GM12878 (cell line): ENCODE results near the gene RAB3C. TPM values are rescaled to one million over a fixed set of nuclear protein-coding genes. Genes with fewer than 3 reads are reported as not detected.

Experiments
- ATAC-seq: fragments of 200-7000 bp; cut with Tn5 transposase; 3 replicates; pipeline ENCODE4 v1.9.1; 2020; ENCODE audit warnings: mild to moderate bottlenecking, moderate library complexity
- BruUV-seq: library from RNA; stranded (reverse); fragments of 400-500 nt; replicated peaks from 2 replicates; lab custom pipeline; 2021; lab: Mats Ljungman, UMichigan
- CTCF ChIA-PET: fragments of 300-600 bp; sonication (Branson Sonifier 250); formaldehyde crosslinking; extraction: SDS; loops from one replicate; lab custom pipeline; 2021; ENCODE audit warnings: inconsistent platforms; lab: Yijun Ruan, JAX
- POLR2A ChIA-PET: fragments of 350-600 bp; formaldehyde crosslinking; extraction: SDS; loops from one replicate; lab custom pipeline; 2021; ENCODE audit warnings: inconsistent platforms; lab: Charles Lee
- RAD21 ChIA-PET: fragments of 300-600 bp; sonication (Branson Sonifier 250); formaldehyde crosslinking; loops from one replicate; lab custom pipeline; 2023; ENCODE audit warnings: antibody characterized with exemption; ENCODE audit not compliant: unreplicated experiment; lab: Charles Lee
- SMC1A ChIA-PET: fragments of 300-600 bp; sonication (Branson Sonifier 250); formaldehyde crosslinking; loops from one replicate; lab custom pipeline; 2023; ENCODE audit not compliant: unreplicated experiment, uncharacterized antibody; lab: Charles Lee
- DNase-seq: peaks from one replicate; pipeline ENCODE4 v3.0.0-alpha.2; 2011; ENCODE audit warnings: low read depth, low spot score
- FAIRE-seq: peaks from 3 replicates; lab custom pipeline; 2011; peaks lifted over from hg19 to GRCh38; lab: Jason Lieb, UNC
- H2AFZ ChIP-seq: 2 replicates; pipeline ENCODE4 v1.6.0; 2011; ENCODE audit warnings: low read depth, low read length, control low read depth; ENCODE audit not compliant: control insufficient read depth
- H3K27ac ChIP-seq: 2 replicates; pipeline ENCODE4 v1.5.1; 2011; ENCODE audit warnings: control low read depth; ENCODE audit not compliant: control insufficient read depth, insufficient read depth
- H3K27me3 ChIP-seq, 2 experiments: replicated peaks in 1 of 2; 2 replicates each; pipeline versions ENCODE4 v1.6.0 to v1.6.1; 2011; ENCODE audit warnings: low read length in 1 of 2; ENCODE audit not compliant: control insufficient read depth in 2 of 2, insufficient read depth in 2 of 2
- H3K36me3 ChIP-seq, 2 experiments: 2 replicates each; pipeline ENCODE4 v1.5.1; 2011; ENCODE audit warnings: low read length in 1 of 2; ENCODE audit not compliant: control insufficient read depth in 2 of 2, insufficient read depth in 2 of 2
- H3K4me1 ChIP-seq: 2 replicates; pipeline ENCODE4 v1.6.1; 2011; ENCODE audit warnings: mild to moderate bottlenecking, low read length, moderate library complexity, mixed read lengths; ENCODE audit not compliant: control insufficient read depth, insufficient read depth
- H3K4me2 ChIP-seq: 2 replicates; pipeline ENCODE4 v1.6.0; 2011; ENCODE audit warnings: control low read depth; ENCODE audit not compliant: control insufficient read depth, insufficient read depth
- H3K4me3 ChIP-seq: fragments of 200-600 bp; sonication (generic); 2 replicates; pipeline ENCODE4 v1.5.1; 2016
- H3K79me2 ChIP-seq: 2 replicates; pipeline ENCODE4 v1.6.0; 2011; ENCODE audit warnings: low read length; ENCODE audit not compliant: control insufficient read depth, insufficient read depth
- H3K9ac ChIP-seq: 2 replicates; pipeline ENCODE4 v1.8.0; 2011; ENCODE audit warnings: low read length, control low read depth, mixed read lengths; ENCODE audit not compliant: control insufficient read depth, insufficient read depth
- H3K9me3 ChIP-seq: replicated peaks from 3 replicates; pipeline ENCODE4 v1.5.1; 2011; ENCODE audit warnings: mild to moderate bottlenecking, low read length; ENCODE audit not compliant: control insufficient read depth, insufficient read depth
- H4K20me1 ChIP-seq: 2 replicates; pipeline ENCODE4 v1.6.0; 2011; ENCODE audit not compliant: control insufficient read depth, insufficient read depth
- JUNB ChIP-seq: IDR thresholded peaks from 2 replicates; pipeline ENCODE4 v1.6.1; 2016; ENCODE audit warnings: antibody characterized with exemption, mild to moderate bottlenecking
- KAT2A ChIP-seq: conservative IDR thresholded peaks from 2 replicates; pipeline ENCODE4 v1.6.1; 2011; ENCODE audit warnings: low read depth, low read length; ENCODE audit not compliant: control insufficient read depth
- POLR2AphosphoS2 ChIP-seq: IDR thresholded peaks from 2 replicates; pipeline ENCODE4 v1.6.1; 2011; ENCODE audit warnings: low read depth, mild to moderate bottlenecking, low read length, improper control_type of control experiment, moderate library complexity
- ZNF207 ChIP-seq: fragments of 450-650 bp; IDR thresholded peaks from 2 replicates; pipeline ENCODE4 v1.6.1; 2014; ENCODE audit warnings: antibody characterized with exemption, mild to moderate bottlenecking, borderline replicate concordance
- ZNF217 ChIP-seq: fragments of 450-650 bp; IDR thresholded peaks from 2 replicates; pipeline ENCODE4 v1.6.1; 2017; ENCODE audit warnings: antibody characterized with exemption, mild to moderate bottlenecking
- ZNF622 ChIP-seq: fragments of 450-650 bp; IDR thresholded peaks from 2 replicates; pipeline ENCODE4 v1.6.1; 2017; ENCODE audit warnings: mild to moderate bottlenecking, inconsistent platforms
- WGBS: methylation state at CpG from one replicate; pipeline ENCODE4 v1.1.6; 2016; ENCODE audit warnings: low lambda C conversion rate; ENCODE audit not compliant: insufficient replicate concordance, insufficient coverage; ENCODE audit errors: missing lambda C conversion rate; 5-methylcytosine and 5-hydroxymethylcytosine counted together
- in situ Hi-C: fragments of 300-500 bp; cut with MboI; formaldehyde crosslinking; loops from 9 replicates; pipeline ENCODE4 v1.14.3; 2018; ENCODE audit warnings: mixed read lengths
- intact Hi-C: fragments of 100-400 bp; cut with micrococcal nuclease; formaldehyde crosslinking; loops from one replicate; pipeline ENCODE4 v1.14.2; 2022; ENCODE audit not compliant: unreplicated experiment
- polyA plus RNA-seq, 11 experiments: library from polyadenylated mRNA; depleted of rRNA in 4 of 11; unstranded in 6 of 11; stranded (reverse) in 5 of 11; fragments of >200 nt; fragmentation: Nextera tagmentation in 4 of 11; fragmentation: Illumina TruSeq in 1 of 11; extraction: Ambion mirVana in 4 of 11; extraction: Trizol in 1 of 11; gene quantifications; 1 replicate in 1 of 11; 2 replicates in 10 of 11; pipeline versions ENCODE4 v1.2.1 to v1.2.3, GENCODE V29; 2011 to 2016; ENCODE audit warnings: inconsistent platforms in 2 of 11, missing spikeins in 2 of 11, low read depth in 1 of 11
- total RNA-seq, 4 experiments: library from RNA; depleted of rRNA in 3 of 4; stranded (reverse); fragments of >200 nt in 3 of 4; fragmentation: Illumina TruSeq in 1 of 4; extraction: Trizol in 1 of 4; gene quantifications; 2 replicates each; pipeline versions ENCODE4 v1.2.1 to v1.2.3, GENCODE V29; 2013 to 2021
- TF ChIP-seq, protein P1 (sequence below): IDR thresholded peaks from 2 replicates; pipeline ENCODE4 v1.6.1; 2011; ENCODE audit warnings: borderline replicate concordance, low read depth, mild to moderate bottlenecking, moderate library complexity, low read length; ENCODE audit not compliant: insufficient read depth, poor library complexity, severe bottlenecking
- TF ChIP-seq, protein P2 (sequence below): IDR thresholded peaks from 2 replicates; pipeline ENCODE4 v1.6.1; 2011; ENCODE audit warnings: borderline replicate concordance, low read depth, mild to moderate bottlenecking, moderate library complexity, mixed read lengths, low read length; ENCODE audit not compliant: insufficient read depth; ENCODE audit errors: extremely low read length
- TF ChIP-seq, protein P3 (sequence below): fragments of 450-650 bp; IDR thresholded peaks from 2 replicates; pipeline ENCODE4 v1.6.1; 2016; ENCODE audit warnings: mild to moderate bottlenecking
- TF ChIP-seq, protein P4 (sequence below): fragments of 150-350 bp; IDR thresholded peaks from 2 replicates; pipeline ENCODE4 v1.6.1; 2016; ENCODE audit warnings: low read depth, low read length
- TF ChIP-seq, protein P5 (sequence below): fragments of 450-650 bp; IDR thresholded peaks from 2 replicates; pipeline ENCODE4 v1.6.1; 2017; ENCODE audit warnings: mild to moderate bottlenecking, moderate library complexity

RAB3C gene
- total and polyA plus RNA-seq, 10 of the 15 experiments (the other 5 are each of a cell fraction or from before 2014, with no cell fraction given), result not detected

DNA sequence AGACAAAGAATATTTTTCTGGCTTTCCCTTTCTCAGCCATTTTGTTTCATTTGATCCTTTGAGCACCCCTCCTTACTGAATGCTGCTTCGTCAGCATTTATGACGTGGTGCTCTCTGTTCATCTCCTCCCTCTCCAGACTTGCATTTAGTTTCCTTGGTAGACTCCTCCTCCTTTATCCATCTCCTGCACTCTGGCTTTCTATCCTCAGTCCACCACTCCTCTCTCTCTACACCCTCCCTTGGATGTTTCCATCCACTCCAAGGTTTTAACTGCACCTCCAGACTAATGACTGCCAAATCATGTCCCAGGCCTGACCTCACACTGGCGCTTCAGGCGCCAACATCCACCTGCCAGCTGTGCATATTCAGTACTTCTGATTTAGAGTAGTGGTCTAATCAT is 245.4 kb downstream of the RAB3C start:
- Histone ChIP-seq H3K4me3 (no peak overlapping the region), H3K27ac (no peak overlapping the region), H3K4me1 (no peaks in the 10 kb centered on the region), H3K9me3 (no peaks in the 10 kb centered on the region), H3K4me2 (no peak overlapping the region), H2AFZ (no peak overlapping the region), H3K36me3 (no peaks in the 10 kb centered on the region), H4K20me1 (no peaks in the 10 kb centered on the region), H3K27me3 (no peaks in the 10 kb centered on the region), H3K79me2 (no peaks in the 10 kb centered on the region), H3K9ac (no peak overlapping the region)
- no peak for FAIRE-seq
- RAD21 ChIA-PET, result no interaction called here
- POLR2A ChIA-PET, result no interaction called here
- BruUV-seq, result no TSS peak
- WGBS, result 73% methylated on average over 4 of the region's 4 CpGs
- intact Hi-C loops, result no loop called here
- in situ Hi-C loops, result loop anchor here (25.0 kb wide), 1 partner anchor 1041 kb away; no protein-coding TSS in a partner anchor
- SMC1A ChIA-PET, result no interaction called here
- CTCF ChIA-PET, result interaction anchor here (0.9 kb wide), 1 partner anchor 19 kb away, joined by 3 read pairs; no protein-coding TSS in a partner anchor
- no peak for ATAC-seq
- DNase-seq, result no peak
- TF ChIP-seq, protein P1, sequence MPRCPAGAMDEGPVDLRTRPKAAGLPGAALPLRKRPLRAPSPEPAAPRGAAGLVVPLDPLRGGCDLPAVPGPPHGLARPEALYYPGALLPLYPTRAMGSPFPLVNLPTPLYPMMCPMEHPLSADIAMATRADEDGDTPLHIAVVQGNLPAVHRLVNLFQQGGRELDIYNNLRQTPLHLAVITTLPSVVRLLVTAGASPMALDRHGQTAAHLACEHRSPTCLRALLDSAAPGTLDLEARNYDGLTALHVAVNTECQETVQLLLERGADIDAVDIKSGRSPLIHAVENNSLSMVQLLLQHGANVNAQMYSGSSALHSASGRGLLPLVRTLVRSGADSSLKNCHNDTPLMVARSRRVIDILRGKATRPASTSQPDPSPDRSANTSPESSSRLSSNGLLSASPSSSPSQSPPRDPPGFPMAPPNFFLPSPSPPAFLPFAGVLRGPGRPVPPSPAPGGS, result no peak
- TF ChIP-seq KAT2A (no peak), ZNF207 (no peak), ZNF217 (no peak), ZNF622 (no peak), POLR2AphosphoS2 (no peak), JUNB (no peak)
- TF ChIP-seq, protein P2, sequence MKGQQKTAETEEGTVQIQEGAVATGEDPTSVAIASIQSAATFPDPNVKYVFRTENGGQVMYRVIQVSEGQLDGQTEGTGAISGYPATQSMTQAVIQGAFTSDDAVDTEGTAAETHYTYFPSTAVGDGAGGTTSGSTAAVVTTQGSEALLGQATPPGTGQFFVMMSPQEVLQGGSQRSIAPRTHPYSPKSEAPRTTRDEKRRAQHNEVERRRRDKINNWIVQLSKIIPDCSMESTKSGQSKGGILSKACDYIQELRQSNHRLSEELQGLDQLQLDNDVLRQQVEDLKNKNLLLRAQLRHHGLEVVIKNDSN, result no peak
- TF ChIP-seq, protein P3, sequence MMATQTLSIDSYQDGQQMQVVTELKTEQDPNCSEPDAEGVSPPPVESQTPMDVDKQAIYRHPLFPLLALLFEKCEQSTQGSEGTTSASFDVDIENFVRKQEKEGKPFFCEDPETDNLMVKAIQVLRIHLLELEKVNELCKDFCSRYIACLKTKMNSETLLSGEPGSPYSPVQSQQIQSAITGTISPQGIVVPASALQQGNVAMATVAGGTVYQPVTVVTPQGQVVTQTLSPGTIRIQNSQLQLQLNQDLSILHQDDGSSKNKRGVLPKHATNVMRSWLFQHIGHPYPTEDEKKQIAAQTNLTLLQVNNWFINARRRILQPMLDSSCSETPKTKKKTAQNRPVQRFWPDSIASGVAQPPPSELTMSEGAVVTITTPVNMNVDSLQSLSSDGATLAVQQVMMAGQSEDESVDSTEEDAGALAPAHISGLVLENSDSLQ, result no peak
- TF ChIP-seq, protein P4, sequence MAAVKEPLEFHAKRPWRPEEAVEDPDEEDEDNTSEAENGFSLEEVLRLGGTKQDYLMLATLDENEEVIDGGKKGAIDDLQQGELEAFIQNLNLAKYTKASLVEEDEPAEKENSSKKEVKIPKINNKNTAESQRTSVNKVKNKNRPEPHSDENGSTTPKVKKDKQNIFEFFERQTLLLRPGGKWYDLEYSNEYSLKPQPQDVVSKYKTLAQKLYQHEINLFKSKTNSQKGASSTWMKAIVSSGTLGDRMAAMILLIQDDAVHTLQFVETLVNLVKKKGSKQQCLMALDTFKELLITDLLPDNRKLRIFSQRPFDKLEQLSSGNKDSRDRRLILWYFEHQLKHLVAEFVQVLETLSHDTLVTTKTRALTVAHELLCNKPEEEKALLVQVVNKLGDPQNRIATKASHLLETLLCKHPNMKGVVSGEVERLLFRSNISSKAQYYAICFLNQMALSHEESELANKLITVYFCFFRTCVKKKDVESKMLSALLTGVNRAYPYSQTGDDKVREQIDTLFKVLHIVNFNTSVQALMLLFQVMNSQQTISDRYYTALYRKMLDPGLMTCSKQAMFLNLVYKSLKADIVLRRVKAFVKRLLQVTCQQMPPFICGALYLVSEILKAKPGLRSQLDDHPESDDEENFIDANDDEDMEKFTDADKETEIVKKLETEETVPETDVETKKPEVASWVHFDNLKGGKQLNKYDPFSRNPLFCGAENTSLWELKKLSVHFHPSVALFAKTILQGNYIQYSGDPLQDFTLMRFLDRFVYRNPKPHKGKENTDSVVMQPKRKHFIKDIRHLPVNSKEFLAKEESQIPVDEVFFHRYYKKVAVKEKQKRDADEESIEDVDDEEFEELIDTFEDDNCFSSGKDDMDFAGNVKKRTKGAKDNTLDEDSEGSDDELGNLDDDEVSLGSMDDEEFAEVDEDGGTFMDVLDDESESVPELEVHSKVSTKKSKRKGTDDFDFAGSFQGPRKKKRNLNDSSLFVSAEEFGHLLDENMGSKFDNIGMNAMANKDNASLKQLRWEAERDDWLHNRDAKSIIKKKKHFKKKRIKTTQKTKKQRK, result no peak
- TF ChIP-seq, protein P5, sequence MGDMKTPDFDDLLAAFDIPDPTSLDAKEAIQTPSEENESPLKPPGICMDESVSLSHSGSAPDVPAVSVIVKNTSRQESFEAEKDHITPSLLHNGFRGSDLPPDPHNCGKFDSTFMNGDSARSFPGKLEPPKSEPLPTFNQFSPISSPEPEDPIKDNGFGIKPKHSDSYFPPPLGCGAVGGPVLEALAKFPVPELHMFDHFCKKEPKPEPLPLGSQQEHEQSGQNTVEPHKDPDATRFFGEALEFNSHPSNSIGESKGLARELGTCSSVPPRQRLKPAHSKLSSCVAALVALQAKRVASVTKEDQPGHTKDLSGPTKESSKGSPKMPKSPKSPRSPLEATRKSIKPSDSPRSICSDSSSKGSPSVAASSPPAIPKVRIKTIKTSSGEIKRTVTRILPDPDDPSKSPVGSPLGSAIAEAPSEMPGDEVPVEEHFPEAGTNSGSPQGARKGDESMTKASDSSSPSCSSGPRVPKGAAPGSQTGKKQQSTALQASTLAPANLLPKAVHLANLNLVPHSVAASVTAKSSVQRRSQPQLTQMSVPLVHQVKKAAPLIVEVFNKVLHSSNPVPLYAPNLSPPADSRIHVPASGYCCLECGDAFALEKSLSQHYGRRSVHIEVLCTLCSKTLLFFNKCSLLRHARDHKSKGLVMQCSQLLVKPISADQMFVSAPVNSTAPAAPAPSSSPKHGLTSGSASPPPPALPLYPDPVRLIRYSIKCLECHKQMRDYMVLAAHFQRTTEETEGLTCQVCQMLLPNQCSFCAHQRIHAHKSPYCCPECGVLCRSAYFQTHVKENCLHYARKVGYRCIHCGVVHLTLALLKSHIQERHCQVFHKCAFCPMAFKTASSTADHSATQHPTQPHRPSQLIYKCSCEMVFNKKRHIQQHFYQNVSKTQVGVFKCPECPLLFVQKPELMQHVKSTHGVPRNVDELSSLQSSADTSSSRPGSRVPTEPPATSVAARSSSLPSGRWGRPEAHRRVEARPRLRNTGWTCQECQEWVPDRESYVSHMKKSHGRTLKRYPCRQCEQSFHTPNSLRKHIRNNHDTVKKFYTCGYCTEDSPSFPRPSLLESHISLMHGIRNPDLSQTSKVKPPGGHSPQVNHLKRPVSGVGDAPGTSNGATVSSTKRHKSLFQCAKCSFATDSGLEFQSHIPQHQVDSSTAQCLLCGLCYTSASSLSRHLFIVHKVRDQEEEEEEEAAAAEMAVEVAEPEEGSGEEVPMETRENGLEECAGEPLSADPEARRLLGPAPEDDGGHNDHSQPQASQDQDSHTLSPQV, result no peak
